Activated naive CD4-positive, alpha-beta T cell treated with anti-CD3 and anti-CD28 coated beads, Interleukin-2, amount 50 U/mL, for 72 hours (primary cell): ENCODE measurements around the gene AATK. TPM values are rescaled to one million over a fixed set of nuclear protein-coding genes. Genes with fewer than 3 reads are reported as not detected.
A peak's percentile ranks its signal among the peaks of the same experiment; 100 is the strongest.

Experiments
- ATAC-seq, 2 donors: fragments of 150-1000 bp; cut with Tn5 transposase; 2 replicates each; pipeline ENCODE4 v1.10.0; 2021; ENCODE audit warnings: mild to moderate bottlenecking in 2 of 2, moderate library complexity in 2 of 2
- DNase-seq, 2 donors: peaks; one replicate each; pipeline ENCODE4 v3.0.0; 2021 to 2022; ENCODE audit warnings: low spot score in 2 of 2
- H3K27ac Mint-ChIP-seq, 2 donors: one replicate each; pipeline ENCODE4 v1.8.0; 2022; ENCODE audit warnings: mild to moderate bottlenecking in 2 of 2, mixed read lengths in 2 of 2
- H3K36me3 Mint-ChIP-seq, 2 donors: one replicate each; pipeline ENCODE4 v1.8.0; 2022; ENCODE audit warnings: mixed read lengths in 2 of 2
- H3K9me3 Mint-ChIP-seq, 2 donors: one replicate each; pipeline ENCODE4 v1.8.0; 2022; ENCODE audit warnings: mixed read lengths in 2 of 2
- total RNA-seq, 2 donors: library from RNA; stranded (reverse); gene quantifications; one replicate each; pipeline ENCODE4 v1.2.3, GENCODE V29; 2022

AATK gene
- total RNA-seq, 2 donors from 2014 or later, result 0.30 to 0.72 TPM

GRCh38 chr17:81131486-81132196 lies 34.4 kb downstream of the AATK start:
- DNase-seq, result no peak
- ATAC-seq, result no peak
- no peak overlapping the region for H3K27ac Mint-ChIP-seq
- no peaks in the 10 kb centered on the region for H3K9me3 Mint-ChIP-seq
- no peaks in the 10 kb centered on the region for H3K36me3 Mint-ChIP-seq

- Mint-ChIP-seq H3K27ac (no peak overlapping the region), H3K9me3 (no peaks in the 10 kb centered on the region), H3K36me3 (no peaks in the 10 kb centered on the region)
- DNase-seq, result no peak
- ATAC-seq, result no peak
Observed at GRCh38 chr17:81130385-81131361, 35.3 kb downstream of the AATK start.

- Mint-ChIP-seq H3K36me3 (no peaks in the 10 kb centered on the region), H3K27ac (peak overlapping the region in 1 of 2 donors; percentile 48), H3K9me3 (no peaks in the 10 kb centered on the region)
- DNase-seq (no peak), ATAC-seq (no peak)
Observed at GRCh38 chr17:81129711-81130367, 36.2 kb downstream of the AATK start.

- H3K36me3 Mint-ChIP-seq, result no peaks in the 10 kb centered on the region
- ATAC-seq (no peak), DNase-seq (no peak)
- peak overlapping the region in 1 of 2 donors; percentile 48 for H3K27ac Mint-ChIP-seq
- no peaks in the 10 kb centered on the region for H3K9me3 Mint-ChIP-seq
Observed at GRCh38 chr17:81129289-81129688, 36.7 kb downstream of the AATK start.

DNA sequence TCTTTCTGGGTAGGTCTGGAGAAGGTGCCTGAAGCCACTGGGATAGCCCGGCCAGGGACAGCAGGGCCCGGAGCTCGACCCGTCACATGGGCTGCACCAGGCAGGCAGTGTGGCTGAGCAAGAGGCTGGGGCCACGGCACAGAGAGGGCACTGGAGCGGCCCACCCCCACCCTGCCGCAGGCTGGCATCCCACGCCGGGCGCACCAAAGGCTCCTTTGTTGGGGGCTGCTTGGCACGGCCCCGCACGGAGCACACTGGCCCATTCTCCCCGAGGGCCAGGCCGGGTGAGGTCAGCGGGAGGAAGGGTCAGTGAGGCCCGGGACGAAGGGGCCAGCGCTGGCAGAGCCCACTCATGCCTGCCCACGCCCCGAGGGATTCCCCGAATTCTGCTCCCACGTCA lies 37.2 kb downstream of the AATK start:
- no peak overlapping the region for H3K27ac Mint-ChIP-seq
- no peaks in the 10 kb centered on the region for H3K9me3 Mint-ChIP-seq
- DNase-seq (no peak), ATAC-seq (no peak)
- no peaks in the 10 kb centered on the region for H3K36me3 Mint-ChIP-seq

GRCh38 chr17:81128338-81128737 lies 37.7 kb downstream of the AATK start:
- ATAC-seq, result no peak
- Mint-ChIP-seq H3K9me3 (no peaks in the 10 kb centered on the region), H3K36me3 (no peaks in the 10 kb centered on the region), H3K27ac (no peak overlapping the region)
- DNase-seq, result no peak

- ATAC-seq (no peak), DNase-seq (no peak)
- no peaks in the 10 kb centered on the region for H3K9me3 Mint-ChIP-seq
- H3K36me3 Mint-ChIP-seq, result no peaks in the 10 kb centered on the region
- no peak overlapping the region for H3K27ac Mint-ChIP-seq
Observed at GRCh38 chr17:81127526-81128177, 38.4 kb downstream of the AATK start.

DNA sequence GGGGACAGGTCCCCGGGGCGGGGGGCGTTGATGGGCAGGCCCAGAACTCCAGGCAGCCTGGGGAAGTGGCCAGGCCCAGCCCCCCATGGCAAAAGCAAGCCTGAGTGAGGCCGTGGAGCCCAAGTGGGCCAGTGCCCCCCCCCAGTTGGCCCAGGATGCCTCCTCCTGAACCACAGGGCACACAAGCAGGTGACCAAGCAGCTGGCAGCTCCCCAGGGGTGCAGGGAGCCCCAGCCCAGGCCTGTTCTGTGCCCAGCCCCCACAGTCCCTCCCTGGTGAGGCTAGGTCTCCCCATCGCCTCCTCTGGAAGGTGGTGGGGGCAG lies 38.9 kb downstream of the AATK start:
- no peak overlapping the region for H3K27ac Mint-ChIP-seq
- no peak for DNase-seq
- no peak for ATAC-seq
- no peaks in the 10 kb centered on the region for H3K9me3 Mint-ChIP-seq
- H3K36me3 Mint-ChIP-seq, result no peaks in the 10 kb centered on the region

- Mint-ChIP-seq H3K9me3 (no peaks in the 10 kb centered on the region), H3K27ac (no peak overlapping the region), H3K36me3 (no peaks in the 10 kb centered on the region)
- ATAC-seq (no peak), DNase-seq (no peak)
Observed at GRCh38 chr17:81126281-81127132, 39.5 kb downstream of the AATK start.

DNA sequence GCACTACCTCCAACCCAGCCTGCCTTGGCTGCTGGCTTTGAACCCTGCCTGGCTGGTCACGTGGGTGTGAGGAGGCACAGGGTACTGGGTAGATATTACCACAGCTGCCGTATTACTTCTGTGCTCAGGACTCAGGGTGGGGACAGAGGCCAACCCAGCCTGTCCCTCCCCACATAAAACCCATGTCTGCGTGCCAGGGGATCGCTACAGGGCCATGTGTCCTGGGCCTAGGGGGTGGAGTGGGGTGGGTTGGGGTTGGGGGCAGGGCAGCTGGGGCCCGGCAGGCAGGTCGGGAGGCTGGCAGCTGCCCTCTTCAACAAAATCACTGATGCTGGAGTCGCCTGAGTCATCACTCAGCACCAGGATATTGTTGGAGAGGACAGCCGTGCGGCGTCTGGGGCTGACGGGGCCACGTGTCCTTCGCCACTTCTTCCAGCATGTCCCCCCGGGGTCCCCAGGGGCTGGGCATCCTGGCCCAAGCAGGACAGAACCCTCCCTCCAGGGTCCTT lies 40.4 kb downstream of the AATK start:
- Mint-ChIP-seq H3K9me3 (no peaks in the 10 kb centered on the region), H3K36me3 (no peaks in the 10 kb centered on the region), H3K27ac (no peak overlapping the region)
- DNase-seq (no peak), ATAC-seq (no peak)

- Mint-ChIP-seq H3K36me3 (no peaks in the 10 kb centered on the region), H3K9me3 (no peaks in the 10 kb centered on the region), H3K27ac (no peak overlapping the region)
- ATAC-seq, result no peak
- DNase-seq, result no peak
Observed at GRCh38 chr17:81124377-81124776, 41.6 kb downstream of the AATK start.

GRCh38 chr17:81123052-81124048 lies 42.7 kb downstream of the AATK start:
- DNase-seq (no peak), ATAC-seq (no peak)
- no peak overlapping the region for H3K27ac Mint-ChIP-seq
- H3K36me3 Mint-ChIP-seq, result no peaks in the 10 kb centered on the region
- H3K9me3 Mint-ChIP-seq, result no peaks in the 10 kb centered on the region

GRCh38 chr17:81121841-81122733 lies 43.9 kb downstream of the AATK start:
- no peak overlapping the region for H3K27ac Mint-ChIP-seq
- DNase-seq (no peak), ATAC-seq (no peak)
- no peaks in the 10 kb centered on the region for H3K9me3 Mint-ChIP-seq
- no peaks in the 10 kb centered on the region for H3K36me3 Mint-ChIP-seq
